Measurements from ENCODE around the gene YAF2. TPM values are rescaled to one million over a fixed set of nuclear protein-coding genes. Genes with fewer than 3 reads are reported as not detected.
"Not testable (repeated sequence)": the region's sequence is repeated elsewhere in the genome, so short reads cannot be mapped to it uniquely, and the experiment has no call there.

YAF2 gene
- total RNA-seq, 1 donor from 2014 or later, result 62.7 TPM

DNA sequence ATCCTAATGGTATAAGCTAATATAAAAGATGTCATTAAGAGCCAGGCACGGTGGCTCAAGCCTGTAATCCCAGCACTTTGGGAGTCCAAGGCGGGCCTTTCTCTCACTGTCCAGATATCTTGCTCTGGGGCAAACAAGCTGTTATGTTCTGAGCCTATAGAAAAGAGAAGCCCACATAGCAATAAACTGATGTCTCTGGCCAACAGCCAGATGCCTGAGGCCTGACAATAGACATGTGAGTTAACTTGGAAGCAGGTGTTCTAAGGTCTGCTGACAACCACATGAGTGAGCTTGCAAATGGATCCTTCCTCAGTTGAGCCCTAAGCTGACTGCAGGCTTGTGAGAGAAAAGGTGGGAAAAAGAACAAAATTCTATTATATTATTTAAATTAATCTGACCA lies 25.0 kb downstream of the YAF2 start:
- intact Hi-C loops (cut with micrococcal nuclease), result no loop called here
- DNase-seq (no peak), ATAC-seq (peak; percentile 73)

DNA sequence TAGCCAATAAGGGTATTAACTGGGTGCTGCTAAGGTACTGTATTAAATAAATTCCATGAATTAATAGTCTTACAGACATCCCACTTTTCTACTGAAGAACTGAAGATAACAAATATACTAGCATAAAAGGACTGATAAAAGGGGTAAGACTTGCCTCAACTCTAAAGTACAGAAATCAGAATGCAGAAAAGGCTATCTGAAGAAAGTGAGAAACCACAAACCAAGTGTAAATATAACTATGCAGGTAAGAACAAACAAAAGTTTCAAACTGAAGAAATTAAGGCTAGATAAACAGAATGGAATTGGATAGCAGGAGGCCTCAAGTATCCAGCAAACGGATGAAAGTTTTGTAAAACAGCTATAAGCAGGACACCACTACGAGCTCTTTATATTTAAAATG lies 29.5 kb downstream of the YAF2 start:
- intact Hi-C loops (cut with micrococcal nuclease), result no loop called here
- DNase-seq (no peak), ATAC-seq (no peak)

- DNase-seq (no peak), ATAC-seq (no peak)
- intact Hi-C loops (cut with micrococcal nuclease), result no loop called here
These were observed 33.2 kb downstream of the YAF2 start for GRCh38 chr12:42204819-42205218.

- no peak for ATAC-seq
- intact Hi-C loops (cut with micrococcal nuclease), result no loop called here
- DNase-seq, result no peak
These were observed 33.7 kb downstream of the YAF2 start for GRCh38 chr12:42204362-42204761.

DNA sequence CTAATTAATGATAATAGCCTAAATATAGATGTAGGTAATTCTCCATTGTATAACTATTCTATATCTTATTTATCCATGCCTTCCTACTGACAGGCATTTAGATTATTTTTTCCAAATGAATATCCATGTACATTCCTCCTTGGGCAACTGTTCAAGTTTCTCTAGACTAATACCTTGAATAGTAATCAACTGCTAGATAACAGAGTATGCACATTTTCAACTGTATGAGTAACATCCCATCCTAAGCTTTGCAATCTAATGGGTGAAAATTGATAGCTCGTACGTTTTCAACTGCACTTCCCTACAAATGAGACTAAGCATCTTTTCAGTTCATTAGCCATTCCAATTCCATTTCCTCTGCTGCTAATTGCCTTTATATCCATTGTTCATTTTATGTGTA lies 37.0 kb downstream of the YAF2 start:
- intact Hi-C loops (cut with micrococcal nuclease), result no loop called here
- DNase-seq (no peak), ATAC-seq (no peak)

DNA sequence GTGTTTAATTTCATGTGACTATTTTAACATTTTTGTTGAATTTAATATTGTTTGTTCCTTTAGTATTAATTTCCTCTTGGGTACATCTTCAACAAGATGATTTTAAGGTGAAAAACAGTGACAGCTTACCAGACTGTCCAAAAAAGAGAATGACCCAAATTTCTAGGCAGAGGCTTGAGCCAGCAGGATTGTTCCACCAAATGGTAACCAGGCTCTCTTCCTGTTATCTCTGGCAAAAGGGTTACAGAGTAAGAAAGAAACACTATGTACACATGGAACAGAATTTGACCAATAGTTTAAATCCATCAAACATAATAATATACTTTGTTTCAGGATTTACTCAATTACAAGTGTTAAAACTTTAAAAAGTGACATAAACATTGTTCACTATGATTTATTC lies 39.0 kb downstream of the YAF2 start:
- DNase-seq, result no peak
- intact Hi-C loops (cut with micrococcal nuclease), result no loop called here
- peak; percentile 41 for ATAC-seq

- intact Hi-C loops (cut with micrococcal nuclease), result no loop called here
- no peak for DNase-seq
- ATAC-seq, result no peak
These were observed 41.1 kb downstream of the YAF2 start for GRCh38 chr12:42196723-42197603.

DNA sequence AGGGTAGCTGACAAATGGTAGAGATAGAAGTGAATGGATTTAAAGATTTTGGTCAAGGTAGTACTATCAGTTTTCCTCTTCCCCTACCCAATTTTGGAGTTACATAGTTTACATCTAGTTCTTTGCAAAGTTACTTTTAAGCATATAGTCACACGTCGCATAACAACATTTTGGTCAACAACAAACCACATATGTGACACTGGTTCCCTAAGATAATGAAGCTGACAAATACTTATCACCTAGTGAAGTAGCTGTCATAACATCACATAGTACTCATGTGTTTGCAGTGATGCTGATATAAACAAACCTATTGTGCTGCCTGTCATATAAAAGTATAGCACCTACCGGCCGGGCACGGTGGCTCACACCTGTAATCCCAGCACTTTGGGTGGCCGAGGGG lies 45.4 kb downstream of the YAF2 start:
- no peak for ATAC-seq
- no peak for DNase-seq
- intact Hi-C loops (cut with micrococcal nuclease), result no loop called here

DNA sequence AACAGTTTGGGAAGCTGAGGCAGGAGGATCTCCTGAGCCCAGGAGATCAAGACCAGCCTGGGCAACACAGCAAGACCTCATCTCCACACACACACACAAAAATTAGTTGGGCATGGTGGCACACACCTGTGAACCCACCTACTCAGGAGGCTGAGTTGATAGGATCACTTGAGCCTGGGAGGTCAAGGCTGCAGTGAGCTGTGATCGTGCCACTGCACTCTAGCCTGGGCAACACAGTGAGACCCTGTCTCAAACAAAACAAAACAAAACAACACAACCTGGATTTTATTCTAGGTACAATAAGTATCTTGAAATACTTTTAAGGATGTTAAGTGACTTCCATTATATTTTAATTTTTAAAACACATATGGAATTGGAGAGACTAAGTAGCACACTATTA lies 45.8 kb downstream of the YAF2 start:
- ATAC-seq, result no peak
- intact Hi-C loops (cut with micrococcal nuclease), result no loop called here
- no peak for DNase-seq

GRCh38 chr12:42190376-42190775 lies 47.7 kb downstream of the YAF2 start:
- intact Hi-C loops (cut with micrococcal nuclease), result no loop called here
- no peak for DNase-seq
- no peak for ATAC-seq

- intact Hi-C loops (cut with micrococcal nuclease); DNase-seq; ATAC-seq: not testable (repeated sequence)
These were observed 49.8 kb downstream of the YAF2 start for GRCh38 chr12:42188275-42188674.

DNA sequence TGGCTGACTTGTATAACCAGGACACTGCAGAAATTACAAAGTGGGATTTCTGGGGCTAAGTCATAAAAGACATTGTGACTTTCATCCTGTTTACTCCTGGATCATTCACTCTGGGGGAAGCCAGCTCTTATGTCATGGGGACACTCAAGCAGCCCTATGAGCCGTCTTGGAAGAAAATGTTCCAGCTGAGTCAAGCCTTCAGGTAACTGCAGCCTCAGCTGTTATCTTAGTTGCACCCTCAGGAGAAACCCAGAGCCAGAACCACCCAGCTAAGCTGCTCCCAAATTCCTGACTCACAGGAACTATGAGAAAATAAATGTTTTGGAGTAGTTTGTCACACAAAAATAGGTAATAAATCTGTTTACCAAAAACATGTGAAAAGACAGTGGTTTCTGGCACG lies 50.2 kb downstream of the YAF2 start:
- ATAC-seq, result no peak
- intact Hi-C loops (cut with micrococcal nuclease), result no loop called here
- no peak for DNase-seq

- ATAC-seq, result no peak
- DNase-seq, result no peak
- intact Hi-C loops (cut with micrococcal nuclease), result no loop called here
These were observed 51.3 kb downstream of the YAF2 start for GRCh38 chr12:42186793-42187192.

- ATAC-seq (no peak), DNase-seq (no peak)
- intact Hi-C loops (cut with micrococcal nuclease), result no loop called here
These were observed 55.7 kb downstream of the YAF2 start for GRCh38 chr12:42182394-42182793.

- intact Hi-C loops (cut with micrococcal nuclease), result no loop called here
- ATAC-seq (peak; percentile 63), DNase-seq (no peak)
These were observed 57.0 kb downstream of the YAF2 start for GRCh38 chr12:42180990-42181596.

DNA sequence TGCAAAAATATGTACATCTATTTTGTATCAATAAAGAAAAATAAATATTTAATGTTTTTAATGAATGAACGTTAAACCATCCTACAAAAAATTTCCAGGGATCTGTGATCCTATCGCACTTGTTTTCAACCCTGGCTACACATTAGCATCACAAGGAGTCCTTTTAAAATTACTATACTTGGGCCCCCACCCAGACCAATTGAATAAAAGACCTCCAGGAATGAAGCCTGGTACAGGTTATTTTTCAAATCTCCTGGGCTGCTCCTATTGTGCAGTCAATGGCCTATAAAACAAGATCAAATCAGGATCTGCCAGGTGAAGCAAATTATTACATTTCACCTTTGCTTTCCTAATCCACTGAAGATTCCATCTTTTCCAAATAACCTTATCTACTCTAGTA lies 59.9 kb downstream of the YAF2 start:
- intact Hi-C loops (cut with micrococcal nuclease), result no loop called here
- DNase-seq (no peak), ATAC-seq (no peak)

- intact Hi-C loops (cut with micrococcal nuclease), result no loop called here
These were observed 63.1 kb downstream of the YAF2 start for GRCh38 chr12:42174978-42175377.

DNA sequence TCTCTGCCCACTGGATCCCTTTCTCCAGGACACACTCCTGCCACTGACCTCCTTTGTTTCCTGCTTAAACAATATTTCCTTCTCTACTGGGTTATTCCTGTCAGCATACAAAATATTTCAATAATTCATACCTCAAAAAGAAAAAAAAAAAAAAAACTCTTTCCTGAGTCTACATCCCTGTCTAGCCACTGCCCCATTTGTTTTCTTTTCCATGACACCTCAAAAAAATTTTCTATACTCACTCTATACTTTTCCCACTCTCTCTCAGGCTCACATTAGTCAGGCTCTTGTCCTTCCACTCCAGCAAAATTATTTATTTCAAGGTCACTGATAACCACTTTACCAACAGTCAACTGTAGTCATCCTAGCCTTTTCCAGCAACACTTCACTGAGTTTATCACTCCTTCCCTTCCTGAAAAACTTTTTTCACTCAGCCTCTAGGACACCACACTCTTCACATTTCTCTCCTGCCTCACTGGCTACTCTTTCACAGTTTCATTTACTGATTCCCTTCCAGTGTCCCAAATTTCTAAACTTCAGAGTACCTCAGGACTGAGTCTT lies 64.0 kb downstream of the YAF2 start:
- peak; percentile 60 for ATAC-seq
- intact Hi-C loops (cut with micrococcal nuclease), result no loop called here
- DNase-seq, result no peak

More at GRCh38 chr12:42174978-42175377, 63.1 kb downstream of the YAF2 start:
- DNase-seq (no peak), ATAC-seq (no peak)

DNA sequence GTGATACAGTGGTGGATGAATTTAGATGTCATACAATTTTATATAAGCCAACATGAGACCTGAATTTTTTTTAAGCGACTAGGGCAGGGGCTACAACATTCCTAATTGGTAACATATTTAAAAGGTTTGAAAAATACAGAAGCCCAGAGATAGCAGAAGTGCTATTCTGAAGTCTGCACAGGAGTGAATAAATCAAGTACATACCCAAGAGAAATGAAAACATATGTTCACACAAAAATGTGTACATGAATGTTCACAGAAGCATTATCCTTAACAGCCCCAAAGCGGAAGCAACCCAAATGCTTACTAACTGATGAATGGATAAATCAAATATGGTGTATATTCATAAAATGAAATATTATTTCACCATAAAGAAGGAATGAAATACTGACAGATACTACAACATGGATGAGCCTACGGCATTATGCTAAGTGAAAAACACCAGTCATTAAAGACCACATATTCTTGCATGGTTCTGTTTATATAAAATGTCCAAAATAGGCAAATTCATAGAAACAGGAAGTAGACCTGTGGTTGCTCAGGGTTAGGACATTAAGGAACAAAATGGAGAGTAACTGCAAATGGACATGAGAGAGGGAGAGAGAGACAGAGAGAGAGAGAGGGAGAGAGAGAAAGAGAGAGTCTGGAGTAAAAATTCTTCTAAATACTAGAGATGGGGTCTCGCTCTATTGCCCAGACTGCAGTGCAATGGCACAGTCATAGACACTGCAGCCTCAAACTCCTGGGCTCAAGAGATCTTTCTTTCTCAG lies 65.4 kb downstream of the YAF2 start:
- intact Hi-C loops (cut with micrococcal nuclease), result no loop called here
- DNase-seq, result no peak
- peak; percentile 18 for ATAC-seq

DNA sequence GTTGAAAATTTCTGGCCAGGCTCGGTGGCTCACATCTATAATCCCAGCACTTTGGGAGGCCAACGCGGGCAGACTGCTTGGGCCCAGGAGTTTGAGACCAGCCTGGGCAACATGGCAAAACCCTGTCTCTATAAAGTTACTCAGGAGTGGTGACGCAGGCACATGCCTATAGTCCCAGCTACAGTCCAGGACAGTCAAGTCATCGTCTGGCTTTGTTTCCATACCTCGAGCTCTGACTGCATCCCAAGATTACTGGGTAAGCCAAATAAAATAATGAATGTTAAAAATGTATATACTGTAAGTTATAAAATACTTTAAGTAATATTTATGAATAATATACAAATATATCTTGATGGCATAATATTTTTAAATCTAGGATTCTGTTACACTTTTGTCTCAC lies 70.3 kb downstream of the YAF2 start:
- no peak for DNase-seq
- intact Hi-C loops (cut with micrococcal nuclease), result no loop called here
- ATAC-seq, result no peak

All from left ventricle myocardium superior (tissue), 1 donor.